ENCODE results near the gene LCN10. TPM values are rescaled to one million over a fixed set of nuclear protein-coding genes. Genes with fewer than 3 reads are reported as not detected.
A peak's percentile ranks its signal among the peaks of the same experiment; 100 is the strongest.
"Not testable (repeated sequence)": the region's sequence is repeated elsewhere in the genome, so short reads cannot be mapped to it uniquely, and the experiment has no call there.

Gene LCN10
- total and polyA plus RNA-seq, 12 donors = 0.44 to 144 (median 3.1) TPM

- intact Hi-C loops (cut with DNase I) = no loop called here
- Histone ChIP-seq H3K36me3 (no peaks in the 10 kb centered on the region), H3K27me3 (peaks cover 0 to 24% (median 4%) of the 10 kb centered on the region in 7 donors), H3K9me3 (no peaks in the 10 kb centered on the region), H3K4me3 (no peak overlapping the region), H3K4me1 (peaks cover 0 to 32% (median 8%) of the 10 kb centered on the region in 9 donors), H3K27ac (no peak overlapping the region)
- no peak for DNase-seq
- TF ChIP-seq, protein P1, sequence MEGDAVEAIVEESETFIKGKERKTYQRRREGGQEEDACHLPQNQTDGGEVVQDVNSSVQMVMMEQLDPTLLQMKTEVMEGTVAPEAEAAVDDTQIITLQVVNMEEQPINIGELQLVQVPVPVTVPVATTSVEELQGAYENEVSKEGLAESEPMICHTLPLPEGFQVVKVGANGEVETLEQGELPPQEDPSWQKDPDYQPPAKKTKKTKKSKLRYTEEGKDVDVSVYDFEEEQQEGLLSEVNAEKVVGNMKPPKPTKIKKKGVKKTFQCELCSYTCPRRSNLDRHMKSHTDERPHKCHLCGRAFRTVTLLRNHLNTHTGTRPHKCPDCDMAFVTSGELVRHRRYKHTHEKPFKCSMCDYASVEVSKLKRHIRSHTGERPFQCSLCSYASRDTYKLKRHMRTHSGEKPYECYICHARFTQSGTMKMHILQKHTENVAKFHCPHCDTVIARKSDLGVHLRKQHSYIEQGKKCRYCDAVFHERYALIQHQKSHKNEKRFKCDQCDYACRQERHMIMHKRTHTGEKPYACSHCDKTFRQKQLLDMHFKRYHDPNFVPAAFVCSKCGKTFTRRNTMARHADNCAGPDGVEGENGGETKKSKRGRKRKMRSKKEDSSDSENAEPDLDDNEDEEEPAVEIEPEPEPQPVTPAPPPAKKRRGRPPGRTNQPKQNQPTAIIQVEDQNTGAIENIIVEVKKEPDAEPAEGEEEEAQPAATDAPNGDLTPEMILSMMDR (IDR thresholded peaks at IDR 0.05) = no peak
- ATAC-seq = no peak
- WGBS, 2 donors = 82 to 83% methylated on average over 13 of the region's 13 CpGs
Measured at GRCh38 chr9:136761545-136761981, 18.8 kb upstream of the LCN10 start.

GRCh38 chr9:136760834-136761544 lies 18.2 kb upstream of the LCN10 start:
- H3K36me3 ChIP-seq; H3K4me3 ChIP-seq; H3K27ac ChIP-seq; intact Hi-C loops (cut with DNase I); H3K9me3 ChIP-seq: not testable (repeated sequence)
- DNase-seq (peak in 1 of 2 donors; percentile 52), ATAC-seq (peak in 3 of 8 donors; percentile 33 to 43 (median 37))
- 40 to 43% methylated on average over 22 of the region's 22 CpGs for WGBS, 2 donors
- Histone ChIP-seq H3K27me3 (peaks cover 0 to 24% (median 4%) of the 10 kb centered on the region in 7 donors), H3K4me1 (peaks cover 0 to 29% (median 7%) of the 10 kb centered on the region in 9 donors)
- TF ChIP-seq, protein P1 (IDR thresholded peaks at IDR 0.05) = peak in 8 of 9 donors; percentile 22 to 62 (median 52)

GRCh38 chr9:136760424-136760823 lies 17.7 kb upstream of the LCN10 start:
- H3K9me3 ChIP-seq = peaks cover 0 to 4% (median 0%) of the 10 kb centered on the region in 11 donors
- intact Hi-C loops (cut with DNase I) = no loop called here
- 59 to 63% methylated on average over 25 of the region's 25 CpGs for WGBS, 2 donors
- TF ChIP-seq, protein P1 (IDR thresholded peaks at IDR 0.05) = no peak
- H3K36me3 ChIP-seq = no peaks in the 10 kb centered on the region
- peaks cover 0 to 24% (median 4%) of the 10 kb centered on the region in 7 donors for H3K27me3 ChIP-seq
- peaks cover 0 to 23% (median 1%) of the 10 kb centered on the region in 9 donors for H3K4me1 ChIP-seq
- no peak overlapping the region for H3K27ac ChIP-seq
- DNase-seq (peak in 1 of 2 donors; percentile 29), ATAC-seq (no peak)
- H3K4me3 ChIP-seq = no peak overlapping the region

GRCh38 chr9:136759436-136760325 lies 16.9 kb upstream of the LCN10 start:
- intact Hi-C loops (cut with DNase I) = no loop called here
- Histone ChIP-seq H3K27me3 (peaks cover 0 to 24% (median 4%) of the 10 kb centered on the region in 7 donors), H3K9me3 (peaks cover 0 to 4% (median 0%) of the 10 kb centered on the region in 11 donors), H3K36me3 (no peaks in the 10 kb centered on the region), H3K4me3 (no peak overlapping the region), H3K27ac (no peak overlapping the region), H3K4me1 (peaks cover 0 to 16% (median 0%) of the 10 kb centered on the region in 9 donors)
- DNase-seq (no peak), ATAC-seq (no peak)
- TF ChIP-seq, protein P1 (IDR thresholded peaks at IDR 0.05) = no peak
- 88 to 89% methylated on average over 27 of the region's 27 CpGs for WGBS, 2 donors

All from heart right ventricle (tissue), 16 donors.